ENCODE results near the gene TMEM98. TPM values are rescaled to one million over a fixed set of nuclear protein-coding genes. Genes with fewer than 3 reads are reported as not detected.

TMEM98 gene
- total and polyA plus RNA-seq, 9 of the 15 experiments (the other 6 are each of a cell fraction or from before 2014, with no cell fraction given): 33.5 to 164 (median 84.7) TPM

DNA sequence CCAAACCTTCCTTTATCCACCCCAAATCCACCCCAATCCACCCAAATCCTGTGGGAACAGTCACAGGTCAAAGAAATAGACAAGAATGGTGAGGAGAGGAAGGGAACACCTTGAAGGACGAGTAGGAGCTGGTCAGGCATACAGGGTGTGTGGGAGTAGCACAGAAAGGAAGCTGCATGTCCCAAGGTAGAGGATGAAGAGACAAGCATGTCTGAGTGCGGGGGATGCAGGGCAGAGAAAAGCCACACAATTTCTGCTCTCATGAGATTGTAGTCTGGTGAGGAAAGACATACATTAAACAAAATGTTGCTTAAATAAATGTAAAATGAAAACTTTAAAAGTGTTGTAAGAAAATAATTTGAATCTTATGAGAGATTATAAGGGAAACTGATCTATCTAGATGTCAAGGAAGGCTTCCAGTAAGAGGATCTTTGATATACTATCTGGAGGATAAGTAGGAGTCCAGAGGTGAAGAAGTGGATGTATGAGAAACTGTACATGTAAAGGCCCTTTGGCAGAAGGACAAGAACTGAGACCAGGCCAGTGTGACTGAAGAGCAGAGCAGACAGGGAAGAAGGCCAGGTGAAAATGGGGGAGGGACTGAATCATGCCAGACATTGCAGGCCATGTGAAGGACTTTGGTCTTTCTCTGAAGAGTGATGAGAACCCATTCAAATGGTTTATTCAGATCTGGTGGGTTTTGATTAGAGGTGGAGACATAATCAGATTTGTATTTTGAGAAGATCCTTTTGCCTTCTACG lies 18.6 kb downstream of the TMEM98 start (continued):
- TF ChIP-seq ATF3 (IDR thresholded peaks at IDR 0.05) (no peak), ATF3 (CRISPR knock-in tag; conservative IDR thresholded peaks at IDR 0.05) (no peak), CBX8 (IDR thresholded peaks at IDR 0.05; ENCODE audit: borderline replicate concordance, extremely low read depth, low read depth, low read length, poor library complexity, severe bottlenecking) (no peak), NCOR1 (IDR thresholded peaks at IDR 0.05) (peak; percentile 48), DDX20 (tag; IDR thresholded peaks at IDR 0.05; ENCODE audit: low read depth) (no peak), CEBPZ (IDR thresholded peaks at IDR 0.05; ENCODE audit: borderline replicate concordance, low read depth, low read length) (no peak), ZNF696 (CRISPR knock-in tag; conservative IDR thresholded peaks at IDR 0.05) (no peak), ZNF76 (CRISPR knock-in tag; IDR thresholded peaks at IDR 0.05; ENCODE audit: borderline replicate concordance) (no peak), ZNF507 (tag; conservative IDR thresholded peaks at IDR 0.05) (no peak), TAL1 (IDR thresholded peaks at IDR 0.05) (peak; percentile 63; the same call in 1 of the 2 replicates), CBFA2T2 (conservative IDR thresholded peaks at IDR 0.05) (peak; percentile 50), DMBX1 (CRISPR knock-in tag; IDR thresholded peaks at IDR 0.05; ENCODE audit: borderline replicate concordance) (no peak), EGR1 (conservative IDR thresholded peaks at IDR 0.05) (peak; percentile 69), GTF2E2 (tag; IDR thresholded peaks at IDR 0.05) (no peak), NEUROD1 (IDR thresholded peaks at IDR 0.05; ENCODE audit: borderline replicate concordance, low read depth, low read length, partially characterized antibody) (no peak), MTA2 (IDR thresholded peaks at IDR 0.05; ENCODE audit: low read depth) (peak; percentile 35; the same call in 1 of the 2 replicates), SNIP1 (IDR thresholded peaks at IDR 0.05; ENCODE audit: low read depth) (no peak), FOXO4 (CRISPR knock-in tag; IDR thresholded peaks at IDR 0.05) (no peak), MCM3 (IDR thresholded peaks at IDR 0.05) (no peak), PTTG1 (tag; IDR thresholded peaks at IDR 0.05; ENCODE audit: low read depth) (no peak)
- TF ChIP-seq, protein P1, sequence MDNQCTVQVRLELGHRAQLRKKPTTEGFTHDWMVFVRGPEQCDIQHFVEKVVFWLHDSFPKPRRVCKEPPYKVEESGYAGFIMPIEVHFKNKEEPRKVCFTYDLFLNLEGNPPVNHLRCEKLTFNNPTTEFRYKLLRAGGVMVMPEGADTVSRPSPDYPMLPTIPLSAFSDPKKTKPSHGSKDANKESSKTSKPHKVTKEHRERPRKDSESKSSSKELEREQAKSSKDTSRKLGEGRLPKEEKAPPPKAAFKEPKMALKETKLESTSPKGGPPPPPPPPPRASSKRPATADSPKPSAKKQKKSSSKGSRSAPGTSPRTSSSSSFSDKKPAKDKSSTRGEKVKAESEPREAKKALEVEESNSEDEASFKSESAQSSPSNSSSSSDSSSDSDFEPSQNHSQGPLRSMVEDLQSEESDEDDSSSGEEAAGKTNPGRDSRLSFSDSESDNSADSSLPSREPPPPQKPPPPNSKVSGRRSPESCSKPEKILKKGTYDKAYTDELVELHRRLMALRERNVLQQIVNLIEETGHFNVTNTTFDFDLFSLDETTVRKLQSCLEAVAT (IDR thresholded peaks at IDR 0.05): no peak

Measured in K562 (cell line).